Activated CD8-positive, alpha-beta T cell treated with anti-CD3 and anti-CD28 coated beads for 36 hours (primary cell): ENCODE measurements around the gene ASB3. TPM values are rescaled to one million over a fixed set of nuclear protein-coding genes. Genes with fewer than 3 reads are reported as not detected.

Source experiments
- ATAC-seq: fragments of 200-7000 bp; cut with Tn5 transposase; one replicate; pipeline ENCODE4 v1.10.0; 2021; ENCODE audit warnings: mild to moderate bottlenecking, moderate library complexity
- CTCF ChIA-PET: fragments of 350-600 bp; sonication (Branson Sonifier 250); formaldehyde crosslinking; loops from one replicate; lab custom pipeline; 2021; ENCODE audit warnings: antibody characterized with exemption; lab: Charles Lee
- POLR2A ChIA-PET: fragments of 350-600 bp; sonication (Branson Sonifier 250); formaldehyde crosslinking; loops from one replicate; lab custom pipeline; 2021; ENCODE audit warnings: antibody characterized with exemption; lab: Charles Lee
- DNase-seq: peaks from one replicate; pipeline ENCODE4 v3.0.0-alpha.2; 2020
- H3K27ac Mint-ChIP-seq: one replicate; pipeline ENCODE4 v1.8.0; 2021; ENCODE audit warnings: mild to moderate bottlenecking, mixed read lengths
- H3K27me3 Mint-ChIP-seq: one replicate; pipeline ENCODE4 v1.8.0; 2021; ENCODE audit warnings: mixed read lengths
- H3K36me3 Mint-ChIP-seq: one replicate; pipeline ENCODE4 v1.8.0; 2021; ENCODE audit warnings: low read depth, mixed read lengths
- H3K4me1 Mint-ChIP-seq: one replicate; pipeline ENCODE4 v1.8.0; 2021; ENCODE audit warnings: low read depth, mixed read lengths
- H3K4me3 Mint-ChIP-seq: one replicate; pipeline ENCODE4 v1.8.0; 2021; ENCODE audit warnings: mild to moderate bottlenecking, moderate library complexity, mixed read lengths
- H3K9me3 Mint-ChIP-seq: one replicate; pipeline ENCODE4 v1.8.0; 2021; ENCODE audit warnings: mixed read lengths
- intact Hi-C: fragments of 100-400 bp; cut with micrococcal nuclease; formaldehyde crosslinking; loops from one replicate; pipeline ENCODE4 v1.10.0; 2022
- total RNA-seq, 2 experiments: library from RNA; stranded (reverse); gene quantifications; one replicate each; pipeline ENCODE4 v1.2.3, GENCODE V29; 2021
- TF ChIP-seq, protein P1 (sequence below): fragments of 200-600 bp; IDR thresholded peaks from one replicate; pipeline ENCODE4 v1.8.0; 2022; ENCODE audit warnings: antibody characterized with exemption, mild to moderate bottlenecking

Gene ASB3
- total RNA-seq, 2 experiments from 2014 or later: 22.9 to 25.3 TPM

DNA sequence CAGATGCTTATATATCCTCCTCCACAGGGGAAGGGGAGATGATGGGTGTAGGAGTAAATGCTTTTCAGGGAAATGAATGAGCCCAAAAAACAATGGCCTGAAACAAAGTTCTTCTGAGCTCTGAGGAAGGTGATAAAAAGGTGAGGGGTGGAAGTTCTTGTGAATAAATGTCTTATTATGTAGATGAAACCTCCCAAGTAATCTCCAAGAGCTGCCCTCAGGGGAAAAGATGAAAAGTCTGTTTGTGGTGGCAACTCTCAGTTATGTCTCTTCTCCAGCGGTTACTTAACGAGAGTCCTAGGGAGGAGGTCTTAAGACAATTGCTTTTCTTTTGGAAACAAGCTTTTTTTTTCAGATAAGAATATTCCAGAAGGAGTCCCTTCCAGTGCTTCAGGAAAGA lies 134.6 kb downstream of the ASB3 start:
- Mint-ChIP-seq H3K27ac (no peak overlapping the region), H3K4me1 (no peaks in the 10 kb centered on the region), H3K36me3 (no peaks in the 10 kb centered on the region), H3K9me3 (no peaks in the 10 kb centered on the region), H3K4me3 (no peak overlapping the region), H3K27me3 (peaks cover 2% of the 10 kb centered on the region)
- intact Hi-C loops: no loop called here
- POLR2A ChIA-PET: no interaction called here
- CTCF ChIA-PET: no interaction called here
- DNase-seq: no peak
- no peak for ATAC-seq
- TF ChIP-seq, protein P1, sequence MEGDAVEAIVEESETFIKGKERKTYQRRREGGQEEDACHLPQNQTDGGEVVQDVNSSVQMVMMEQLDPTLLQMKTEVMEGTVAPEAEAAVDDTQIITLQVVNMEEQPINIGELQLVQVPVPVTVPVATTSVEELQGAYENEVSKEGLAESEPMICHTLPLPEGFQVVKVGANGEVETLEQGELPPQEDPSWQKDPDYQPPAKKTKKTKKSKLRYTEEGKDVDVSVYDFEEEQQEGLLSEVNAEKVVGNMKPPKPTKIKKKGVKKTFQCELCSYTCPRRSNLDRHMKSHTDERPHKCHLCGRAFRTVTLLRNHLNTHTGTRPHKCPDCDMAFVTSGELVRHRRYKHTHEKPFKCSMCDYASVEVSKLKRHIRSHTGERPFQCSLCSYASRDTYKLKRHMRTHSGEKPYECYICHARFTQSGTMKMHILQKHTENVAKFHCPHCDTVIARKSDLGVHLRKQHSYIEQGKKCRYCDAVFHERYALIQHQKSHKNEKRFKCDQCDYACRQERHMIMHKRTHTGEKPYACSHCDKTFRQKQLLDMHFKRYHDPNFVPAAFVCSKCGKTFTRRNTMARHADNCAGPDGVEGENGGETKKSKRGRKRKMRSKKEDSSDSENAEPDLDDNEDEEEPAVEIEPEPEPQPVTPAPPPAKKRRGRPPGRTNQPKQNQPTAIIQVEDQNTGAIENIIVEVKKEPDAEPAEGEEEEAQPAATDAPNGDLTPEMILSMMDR: no peak

DNA sequence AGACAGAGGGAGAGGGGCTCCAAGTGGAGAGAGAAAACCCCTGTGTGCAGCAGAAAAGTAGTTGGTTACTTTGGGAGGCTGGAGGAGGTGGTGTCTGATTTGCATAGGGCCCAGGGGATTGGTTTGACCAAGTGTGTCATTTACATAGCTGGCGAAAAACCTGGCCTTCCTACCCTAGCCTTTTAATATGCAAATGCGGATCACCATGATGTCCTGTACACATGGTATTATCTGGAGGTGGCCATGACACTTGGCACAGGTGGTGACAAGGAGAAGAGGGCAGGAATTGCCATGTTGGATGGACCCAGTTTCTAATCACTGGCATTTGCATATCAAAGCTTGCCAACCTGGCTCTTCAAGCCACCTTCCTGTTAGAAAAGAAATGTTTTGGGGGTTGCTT lies 140.0 kb downstream of the ASB3 start:
- H3K4me1 Mint-ChIP-seq: no peaks in the 10 kb centered on the region
- H3K9me3 Mint-ChIP-seq: no peaks in the 10 kb centered on the region
- CTCF ChIA-PET: no interaction called here
- TF ChIP-seq, protein P1: no peak
- no peak overlapping the region for H3K4me3 Mint-ChIP-seq
- peaks cover under 1% of the 10 kb centered on the region for H3K27me3 Mint-ChIP-seq
- intact Hi-C loops: no loop called here
- ATAC-seq (no peak), DNase-seq (no peak)
- POLR2A ChIA-PET: no interaction called here
- H3K27ac Mint-ChIP-seq: no peak overlapping the region
- H3K36me3 Mint-ChIP-seq: no peaks in the 10 kb centered on the region

DNA sequence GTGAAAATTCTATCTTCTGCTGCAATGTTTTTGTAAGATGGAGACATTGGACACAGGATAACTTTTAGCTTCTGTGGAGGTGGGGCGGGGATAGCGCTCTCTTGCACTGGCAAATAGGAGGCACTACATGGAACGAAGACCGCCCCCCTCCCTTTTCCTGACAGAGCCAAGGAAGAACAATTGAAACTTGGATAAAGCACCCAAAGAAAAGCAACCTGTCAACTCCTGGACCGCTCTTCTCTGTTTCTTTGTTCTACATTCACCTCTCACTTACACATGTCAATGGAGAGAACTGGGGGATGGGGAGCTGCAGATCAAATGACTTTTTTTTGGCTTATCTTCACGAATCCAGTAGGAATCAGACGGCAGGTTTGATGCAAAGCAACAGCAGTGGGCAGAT lies 145.5 kb downstream of the ASB3 start:
- DNase-seq (no peak), ATAC-seq (no peak)
- H3K4me3 Mint-ChIP-seq: no peak overlapping the region
- H3K4me1 Mint-ChIP-seq: no peaks in the 10 kb centered on the region
- H3K9me3 Mint-ChIP-seq: no peaks in the 10 kb centered on the region
- ChIA-PET POLR2A (no interaction called here), CTCF (interaction anchor here (1.4 kb wide), 1 partner anchor 70 kb away, joined by 3 read pairs; no protein-coding TSS in a partner anchor)
- intact Hi-C loops: no loop called here
- TF ChIP-seq, protein P1: no peak
- H3K27ac Mint-ChIP-seq: no peak overlapping the region
- H3K27me3 Mint-ChIP-seq: no peaks in the 10 kb centered on the region
- no peaks in the 10 kb centered on the region for H3K36me3 Mint-ChIP-seq

DNA sequence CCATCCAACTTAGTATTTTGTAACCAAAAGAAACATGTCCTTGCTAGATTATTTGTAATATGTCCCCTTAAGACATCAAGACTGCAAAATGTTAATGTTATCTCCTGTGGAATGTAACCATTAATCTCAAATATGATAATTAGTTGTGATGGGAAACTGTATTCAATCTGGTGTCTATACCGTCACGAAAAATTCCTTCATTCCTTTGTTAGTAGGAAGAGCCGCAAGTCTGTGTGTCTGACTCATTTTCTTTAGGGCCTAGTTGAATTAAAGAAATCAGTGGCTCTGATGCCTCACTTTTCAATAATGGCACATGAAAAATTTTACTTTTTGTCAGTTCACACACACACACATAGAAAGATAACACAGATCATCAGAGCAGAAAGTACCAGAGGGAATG lies 146.3 kb downstream of the ASB3 start:
- H3K4me1 Mint-ChIP-seq: no peaks in the 10 kb centered on the region
- H3K9me3 Mint-ChIP-seq: no peaks in the 10 kb centered on the region
- ChIA-PET CTCF (interaction anchor here (1.4 kb wide), 1 partner anchor 70 kb away, joined by 3 read pairs; no protein-coding TSS in a partner anchor), POLR2A (no interaction called here)
- H3K27ac Mint-ChIP-seq: no peak overlapping the region
- TF ChIP-seq, protein P1: no peak
- DNase-seq: no peak
- H3K4me3 Mint-ChIP-seq: no peak overlapping the region
- ATAC-seq: no peak
- H3K27me3 Mint-ChIP-seq: no peaks in the 10 kb centered on the region
- no peaks in the 10 kb centered on the region for H3K36me3 Mint-ChIP-seq
- intact Hi-C loops: no loop called here

GRCh38 chr2:53636596-53636995 lies 150.2 kb downstream of the ASB3 start:
- Mint-ChIP-seq H3K36me3 (no peaks in the 10 kb centered on the region), H3K4me1 (peaks cover 12% of the 10 kb centered on the region), H3K27ac (no peak overlapping the region), H3K27me3 (no peaks in the 10 kb centered on the region), H3K9me3 (no peaks in the 10 kb centered on the region), H3K4me3 (no peak overlapping the region)
- intact Hi-C loops: no loop called here
- ATAC-seq (no peak), DNase-seq (no peak)
- CTCF ChIA-PET: no interaction called here
- POLR2A ChIA-PET: no interaction called here
- TF ChIP-seq, protein P1: no peak
